Measurements from ENCODE around the gene LCLAT1.

- TF ChIP-seq CTCF (IDR thresholded peaks at IDR 0.05) (no peak), POLR2A (IDR thresholded peaks at IDR 0.05) (no peak), POLR2AphosphoS5 (IDR thresholded peaks at IDR 0.05) (peak in 1 of 2 donors; percentile 14)
Measured at GRCh38 chr2:30404319-30405259, 42.5 kb upstream of the LCLAT1 start.

All from upper lobe of left lung (tissue), 4 donors.